NCI-H1436 treated with DMSO at 0.1 percent for 48 hours (cell line): ENCODE results near the gene KLHDC7A.

Source experiments
- DNase-seq: peaks from one replicate; lab custom pipeline; 2025; lab: John Stamatoyannopoulos, UW

Gene KLHDC7A

DNA sequence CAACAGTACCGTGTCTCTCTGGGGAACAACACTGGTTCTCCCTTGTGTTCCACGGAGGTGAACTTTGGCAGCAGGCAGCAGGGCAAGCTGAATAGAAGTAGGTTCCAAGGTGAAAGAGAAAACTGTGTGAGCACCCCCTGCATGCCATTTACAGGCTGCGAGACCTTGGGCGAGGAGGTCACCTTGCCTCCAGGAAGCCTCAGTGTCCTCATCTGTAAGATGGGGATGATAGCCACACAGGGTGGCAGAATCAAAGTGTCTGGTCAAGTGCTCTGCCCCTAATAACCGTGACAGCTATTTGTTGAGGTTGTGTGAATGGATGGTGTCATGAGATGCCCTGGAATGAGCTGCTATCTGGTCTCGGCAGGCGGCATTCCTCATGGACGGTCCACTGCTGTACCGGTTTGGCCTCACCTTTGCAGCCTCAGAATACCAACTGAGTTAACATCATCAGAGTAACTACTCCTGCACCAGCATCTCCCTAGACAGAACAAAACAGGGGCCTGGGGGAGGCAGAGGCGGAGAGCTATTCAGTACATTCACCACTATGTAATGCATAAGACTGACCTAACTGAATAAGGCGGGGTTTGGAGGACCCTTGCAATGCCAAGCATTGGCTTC, 7.4 kb upstream of the KLHDC7A start:
- no peak for DNase-seq

DNA sequence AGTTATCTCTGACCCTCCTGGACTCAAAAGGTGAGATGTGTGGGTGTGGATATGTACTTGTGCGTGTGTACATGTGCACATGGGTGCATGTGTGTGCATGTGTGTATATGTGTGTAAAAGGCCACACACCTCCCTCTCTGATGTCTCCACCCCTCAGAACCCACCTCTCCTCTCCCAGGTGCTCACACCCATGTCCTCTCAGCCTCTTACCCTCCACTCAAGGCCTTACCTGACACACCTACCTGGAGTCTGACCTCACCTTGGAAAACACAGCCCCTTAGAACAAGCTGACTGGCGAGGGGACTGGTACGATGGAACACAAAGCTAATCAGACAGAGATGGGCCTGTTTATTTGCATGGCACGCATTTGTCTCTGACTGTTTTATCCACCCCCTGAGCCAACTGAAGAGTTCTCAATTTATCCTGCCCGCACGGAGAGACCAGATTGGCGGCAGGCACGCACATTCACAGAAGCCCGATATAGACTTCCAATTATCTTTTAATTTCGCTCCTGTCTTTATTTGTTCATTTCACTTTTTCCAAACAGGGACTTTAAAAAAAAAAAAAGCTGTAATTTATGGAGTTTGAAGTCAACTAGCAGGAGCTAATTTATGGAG, 6.1 kb upstream of the KLHDC7A start:
- DNase-seq, result no peak

- no peak for DNase-seq
These were observed 5.4 kb upstream of the KLHDC7A start for GRCh38 chr1:18475234-18475905.

DNA sequence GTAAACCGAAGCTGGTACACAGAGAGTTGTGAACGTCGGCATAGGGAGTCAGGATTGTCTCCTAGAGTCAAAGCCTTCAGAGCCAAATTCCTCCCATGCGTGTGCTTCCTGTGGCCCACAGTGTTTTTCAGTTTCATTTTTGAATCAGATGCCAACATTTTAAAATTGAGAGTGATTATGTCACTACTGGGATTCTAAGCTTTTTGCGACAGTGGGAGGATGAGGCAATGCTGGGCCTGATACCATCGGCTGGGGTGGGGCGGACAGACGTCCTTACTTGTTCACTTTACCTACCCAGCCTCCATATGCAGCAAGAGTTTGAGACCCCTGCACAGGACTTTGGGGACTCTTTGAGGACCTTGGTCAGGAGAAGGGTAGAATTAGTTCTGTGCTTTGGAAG, 1.3 kb upstream of the KLHDC7A start:
- no peak for DNase-seq

DNA sequence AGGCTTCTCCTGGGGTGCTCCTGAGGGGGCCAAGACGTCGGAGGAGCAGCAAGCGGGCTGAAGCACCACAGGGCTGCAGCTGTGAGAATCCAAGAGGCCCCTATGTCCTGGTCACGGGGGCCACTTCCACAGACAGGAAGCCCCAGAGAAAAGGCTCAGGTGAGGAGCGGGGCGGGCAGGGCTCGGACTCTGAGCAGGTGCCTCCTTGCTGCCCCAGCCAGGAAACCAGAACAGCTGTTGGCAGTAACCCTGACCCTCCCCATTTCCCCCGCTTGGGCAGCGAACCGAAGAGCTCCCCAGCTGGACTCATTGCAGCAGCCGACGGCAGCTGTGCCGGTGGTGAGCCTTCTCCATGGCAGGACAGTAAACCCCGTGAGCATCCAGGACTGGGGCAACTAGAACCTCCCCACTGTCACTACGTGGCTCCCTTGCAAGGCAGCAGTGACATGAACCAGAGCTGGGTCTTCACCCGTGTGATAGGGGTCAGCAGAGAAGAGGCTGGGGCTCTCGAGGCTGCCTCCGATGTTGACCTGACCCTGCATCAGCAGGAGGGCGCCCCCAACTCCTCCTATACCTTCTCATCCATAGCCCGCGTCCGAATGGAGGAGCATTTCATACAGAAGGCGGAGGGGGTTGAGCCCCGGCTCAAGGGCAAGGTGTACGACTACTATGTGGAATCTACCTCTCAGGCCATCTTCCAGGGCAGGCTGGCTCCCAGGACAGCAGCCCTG, 625 bp downstream of the KLHDC7A start:
- DNase-seq, result no peak

- no peak for DNase-seq
These were observed 1.4 kb downstream of the KLHDC7A start for GRCh38 chr1:18481921-18482701.

GRCh38 chr1:18482721-18483425, 2.1 kb downstream of the KLHDC7A start:
- no peak for DNase-seq

DNA sequence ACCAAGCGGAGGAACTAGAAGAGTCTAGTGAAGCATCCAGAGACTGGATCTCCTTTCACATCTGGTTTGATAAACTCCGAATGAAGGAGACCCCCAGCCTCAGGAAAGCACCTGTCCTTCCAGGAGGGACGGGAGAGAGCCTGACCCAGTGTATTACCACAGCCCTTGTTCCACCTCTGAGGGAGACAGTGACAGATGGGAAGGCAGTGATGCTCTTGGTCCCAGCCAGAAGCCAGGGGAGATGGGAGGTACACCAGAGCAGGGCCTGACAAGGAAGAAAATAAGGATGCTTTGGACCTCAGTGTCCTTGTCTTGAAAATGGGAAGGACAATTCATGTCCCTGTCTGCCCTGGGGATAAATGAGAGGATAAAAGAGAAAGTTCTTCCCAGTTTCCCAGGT, 3.5 kb downstream of the KLHDC7A start:
- DNase-seq, result no peak

GRCh38 chr1:18484721-18485120, 4.0 kb downstream of the KLHDC7A start:
- DNase-seq, result no peak

- no peak for DNase-seq
These were observed 4.5 kb downstream of the KLHDC7A start for GRCh38 chr1:18485227-18485626.

DNA sequence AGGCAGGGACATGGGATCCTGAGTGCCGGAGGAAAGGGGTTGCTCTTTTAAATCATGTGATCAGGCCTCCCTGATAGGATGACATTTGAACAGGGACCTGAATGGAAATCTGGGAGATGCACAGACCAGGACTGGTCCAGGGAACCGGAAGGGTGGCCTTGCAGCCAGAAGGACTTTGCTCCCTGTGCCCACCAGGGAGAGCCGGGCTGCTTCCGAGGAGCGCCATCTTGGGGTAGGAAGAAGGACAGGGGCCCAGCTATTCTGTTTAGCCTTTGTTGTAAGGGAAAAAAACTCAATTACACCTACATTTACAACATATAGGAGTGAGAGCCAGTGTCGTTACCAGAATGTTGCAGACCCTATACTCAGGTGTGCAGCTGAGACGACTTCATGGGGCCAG, 5.5 kb downstream of the KLHDC7A start:
- no peak for DNase-seq

DNA sequence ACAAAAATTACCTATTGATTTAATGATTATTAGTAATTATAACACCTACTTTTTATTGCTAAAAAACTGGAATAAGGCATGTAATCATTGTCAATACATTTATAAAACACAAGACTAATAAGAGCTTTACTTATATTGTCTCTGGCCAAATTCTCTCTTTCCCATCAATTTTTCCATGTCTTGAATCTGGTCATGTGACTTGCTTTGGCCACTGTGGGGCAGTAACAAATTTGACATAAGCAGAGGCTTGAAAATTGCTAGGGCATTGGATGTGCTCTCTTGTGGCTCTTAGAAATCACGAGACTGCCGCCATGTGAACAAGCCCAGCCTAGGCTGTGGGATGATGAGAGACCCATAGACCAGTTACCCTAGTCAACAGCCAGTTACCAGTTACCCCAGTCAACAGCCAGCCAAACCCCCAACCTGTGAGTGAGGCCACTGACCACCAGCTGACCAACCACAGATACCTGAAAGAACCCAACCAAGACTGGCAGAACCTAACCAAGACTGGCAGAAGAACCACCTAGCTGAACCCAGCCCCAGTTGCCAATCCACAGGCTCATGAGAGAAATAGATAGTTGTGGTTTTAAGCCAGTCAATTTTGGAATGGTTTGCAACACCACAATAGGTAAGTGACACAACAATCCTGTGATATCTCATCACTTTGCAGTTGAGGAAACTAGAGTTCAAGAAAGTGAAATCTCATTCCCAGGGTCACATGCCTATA, 8.8 kb downstream of the KLHDC7A start:
- DNase-seq, result no peak

GRCh38 chr1:18491168-18491567, 10.4 kb downstream of the KLHDC7A start:
- no peak for DNase-seq

DNA sequence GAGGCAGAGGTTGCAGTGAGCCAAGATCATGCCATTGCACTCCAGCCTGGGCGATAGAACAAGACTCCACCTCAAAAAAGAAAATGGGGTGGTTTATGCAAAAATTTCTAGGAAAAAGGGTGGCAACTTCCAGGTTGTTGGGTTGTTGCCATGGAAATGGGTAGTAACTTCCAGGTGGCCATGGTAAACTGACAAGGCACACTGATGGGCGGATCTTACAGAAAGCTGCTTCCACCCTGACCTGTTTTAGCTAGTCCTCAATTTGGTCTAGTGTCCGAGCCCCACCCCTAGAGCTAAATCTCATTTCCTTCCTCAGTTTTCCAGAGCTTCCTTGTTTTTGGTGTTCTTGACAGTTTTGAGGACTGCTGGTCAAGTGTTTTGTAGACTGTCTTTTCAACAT, 13.6 kb downstream of the KLHDC7A start:
- DNase-seq, result no peak

DNA sequence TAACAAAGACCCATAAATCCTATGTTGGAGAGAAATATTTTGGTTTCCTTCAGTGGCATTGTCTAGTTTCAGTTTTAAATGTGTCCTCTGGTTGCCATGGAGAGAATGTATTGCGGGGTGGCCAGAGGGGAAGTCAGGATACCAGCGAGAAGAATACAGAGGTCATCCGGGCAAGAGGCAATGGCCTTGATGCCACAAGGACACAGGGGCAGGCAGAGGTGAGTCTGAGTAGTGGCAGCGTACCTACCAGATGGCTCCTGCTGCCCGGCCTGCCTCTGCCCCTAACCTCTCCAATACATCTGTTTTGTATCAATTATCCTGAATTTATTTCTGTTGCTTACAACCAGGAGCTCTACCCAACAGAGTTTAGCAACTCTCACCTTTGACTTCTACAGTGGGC, 14.9 kb downstream of the KLHDC7A start:
- DNase-seq, result no peak

DNA sequence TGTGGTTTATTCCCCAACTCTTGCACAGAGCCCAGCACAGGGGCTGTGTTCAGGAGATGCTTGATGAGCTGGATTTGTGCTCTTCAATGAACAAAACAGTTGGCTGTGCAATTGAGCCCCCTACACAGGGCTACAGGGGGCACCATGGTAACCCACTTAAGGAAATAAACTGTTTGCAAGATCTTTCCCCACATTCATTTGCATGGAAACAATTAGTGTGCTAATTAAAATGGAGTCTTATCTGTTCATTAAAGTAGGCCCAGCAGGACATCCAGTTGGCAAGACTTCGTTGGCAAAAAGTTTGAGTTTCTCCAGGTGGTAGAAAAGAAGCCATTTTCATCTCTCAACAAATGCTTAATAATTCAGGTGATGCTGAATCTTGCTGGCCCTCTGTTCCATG, 15.3 kb downstream of the KLHDC7A start:
- DNase-seq, result no peak

- DNase-seq, result no peak
These were observed 15.9 kb downstream of the KLHDC7A start for GRCh38 chr1:18496497-18497235.

DNA sequence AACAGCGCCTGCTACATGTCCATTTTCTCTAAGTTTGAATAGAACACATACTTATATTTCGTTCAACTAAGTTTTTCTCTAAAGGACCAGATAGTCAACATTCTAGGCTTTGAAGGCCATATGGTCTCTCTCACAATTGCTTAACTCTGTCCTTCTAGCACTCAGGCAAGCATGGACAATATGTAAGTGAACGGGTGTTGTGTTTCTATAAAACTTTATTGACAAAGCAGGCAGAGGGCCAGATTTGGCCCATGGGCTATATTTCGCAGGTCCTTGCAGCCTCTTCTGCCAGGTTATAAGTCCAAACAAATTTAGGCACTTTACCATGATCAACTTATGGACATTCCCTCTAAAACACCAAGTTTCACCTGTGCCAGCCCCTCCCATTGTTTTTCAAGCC, 21.1 kb downstream of the KLHDC7A start:
- DNase-seq, result no peak

DNA sequence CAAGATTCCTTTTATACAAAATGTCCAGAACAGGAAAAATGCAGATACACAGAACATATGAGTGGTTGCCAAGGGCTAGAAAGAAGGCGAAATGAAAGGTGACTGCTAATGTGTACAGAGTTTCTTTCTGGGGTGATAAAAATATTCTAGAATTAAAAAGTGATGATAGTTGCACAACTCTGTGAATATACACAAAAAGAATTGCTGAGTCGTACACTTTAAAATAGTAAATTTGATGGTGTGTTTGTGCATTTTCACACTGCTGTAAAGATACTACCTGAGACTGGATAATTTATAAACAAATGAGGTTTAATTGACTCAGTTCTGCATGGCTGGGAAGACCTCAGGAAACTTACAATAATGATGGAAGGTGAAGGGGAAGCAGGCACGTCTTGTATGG, 23.9 kb downstream of the KLHDC7A start:
- DNase-seq, result no peak

- DNase-seq, result no peak
These were observed 24.9 kb downstream of the KLHDC7A start for GRCh38 chr1:18505666-18506065.
